Activated CD8-positive, alpha-beta T cell treated with anti-CD3 and anti-CD28 coated beads, Interleukin-2, amount 10 ng/mL, durations not matched to agents 7 days and 5 days (primary cell): Measurements from ENCODE around the gene PTPRF. TPM values are rescaled to one million over a fixed set of nuclear protein-coding genes. Genes with fewer than 3 reads are reported as not detected.

Experiments
- ATAC-seq: fragments of 150-1000 bp; cut with Tn5 transposase; one replicate; pipeline ENCODE4 v1.10.0; 2021; ENCODE audit warnings: moderate library complexity
- CTCF ChIA-PET: fragments of 350-600 bp; sonication (Branson Sonifier 250); formaldehyde crosslinking; loops from one replicate; lab custom pipeline; 2021; ENCODE audit warnings: antibody characterized with exemption; lab: Charles Lee
- POLR2A ChIA-PET: fragments of 350-600 bp; sonication (Branson Sonifier 250); formaldehyde crosslinking; loops from one replicate; lab custom pipeline; 2021; ENCODE audit warnings: antibody characterized with exemption; lab: Charles Lee
- DNase-seq: peaks from one replicate; pipeline ENCODE4 v3.0.0-alpha.2; 2020
- H3K27ac Mint-ChIP-seq: one replicate; pipeline ENCODE4 v1.8.0; 2021; ENCODE audit warnings: mild to moderate bottlenecking, mixed read lengths
- H3K27me3 Mint-ChIP-seq: one replicate; pipeline ENCODE4 v1.8.0; 2021; ENCODE audit warnings: low read depth, mixed read lengths
- H3K36me3 Mint-ChIP-seq: one replicate; pipeline ENCODE4 v1.8.0; 2021; ENCODE audit warnings: low read depth, mixed read lengths
- H3K4me1 Mint-ChIP-seq: one replicate; pipeline ENCODE4 v1.8.0; 2021; ENCODE audit warnings: low read depth, mixed read lengths
- H3K4me3 Mint-ChIP-seq: one replicate; pipeline ENCODE4 v1.8.0; 2021; ENCODE audit warnings: mild to moderate bottlenecking, mixed read lengths
- H3K9me3 Mint-ChIP-seq: one replicate; pipeline ENCODE4 v1.8.0; 2022; ENCODE audit warnings: mixed read lengths; ENCODE audit not compliant: insufficient read depth
- total RNA-seq, 2 experiments: library from RNA; stranded (reverse); gene quantifications; one replicate each; pipeline ENCODE4 v1.2.3, GENCODE V29; 2021

The PTPRF gene
- total RNA-seq, 2 experiments from 2014 or later, result 0.61 to 0.65 TPM

DNA sequence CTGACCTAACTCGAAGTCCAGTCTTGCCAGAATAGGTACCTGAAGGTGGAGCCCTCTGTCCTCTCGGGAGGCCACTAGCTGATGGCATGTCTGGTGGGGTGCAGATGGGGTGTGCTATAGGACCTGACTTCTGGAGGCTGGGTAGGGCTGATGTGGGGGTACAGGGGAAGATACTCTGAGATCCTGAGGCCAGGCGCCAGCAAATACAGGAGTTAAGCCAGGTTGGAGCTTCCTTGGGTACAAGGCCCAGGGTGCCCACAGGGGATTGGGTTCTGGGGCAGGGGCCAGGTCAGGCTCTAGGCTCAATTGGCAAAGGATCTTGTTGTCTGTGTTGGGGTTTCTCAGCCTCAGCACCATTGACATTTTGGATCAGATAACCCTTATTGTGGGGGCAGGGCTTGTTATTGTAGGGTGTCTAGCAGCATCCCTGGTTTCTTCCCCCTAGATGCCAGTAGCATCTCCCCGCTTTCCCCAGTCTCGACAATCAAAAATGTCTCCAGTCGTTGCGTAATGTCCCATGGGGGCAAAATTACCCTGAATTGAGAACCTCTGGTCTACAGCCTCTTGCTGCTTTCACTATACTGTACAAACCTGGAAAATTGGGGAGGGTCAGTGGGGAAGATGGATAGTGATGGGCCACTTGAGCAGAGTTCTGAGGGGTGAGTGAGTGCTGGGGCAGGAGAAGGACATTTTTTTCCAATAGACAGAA, 9.2 kb downstream of the PTPRF start:
- ATAC-seq (no peak), DNase-seq (no peak)
- H3K27me3 Mint-ChIP-seq, result no peaks in the 10 kb centered on the region
- H3K9me3 Mint-ChIP-seq, result no peaks in the 10 kb centered on the region
- ChIA-PET CTCF (no interaction called here), POLR2A (interaction anchor here (0.7 kb wide), 1 partner anchor 409 kb away, joined by 3 read pairs; no protein-coding TSS in a partner anchor)
- peaks cover 15% of the 10 kb centered on the region for H3K4me1 Mint-ChIP-seq
- no peak overlapping the region for H3K4me3 Mint-ChIP-seq
- H3K36me3 Mint-ChIP-seq, result no peaks in the 10 kb centered on the region
- no peak overlapping the region for H3K27ac Mint-ChIP-seq

DNA sequence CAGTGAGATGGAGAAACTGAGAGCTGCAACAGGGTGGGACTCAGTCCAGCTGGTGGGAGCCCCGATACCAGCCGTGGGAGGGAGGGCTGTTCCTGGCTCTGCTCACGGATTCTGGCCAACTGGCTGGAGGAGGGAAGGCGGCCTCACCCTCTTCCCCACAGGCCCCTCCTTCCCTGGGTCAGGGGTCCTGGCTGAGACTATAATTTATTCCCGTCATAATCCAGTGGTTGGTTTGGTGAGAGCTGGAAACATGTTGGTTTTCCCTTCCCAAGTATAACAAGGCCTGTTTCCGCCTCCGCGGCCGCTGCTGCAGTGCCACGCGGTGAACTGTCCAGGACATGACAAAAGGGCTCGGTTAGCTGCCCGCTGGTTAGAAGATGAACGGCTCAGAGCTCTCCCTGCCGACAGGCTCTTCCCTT, 10.0 kb downstream of the PTPRF start:
- ChIA-PET CTCF (no interaction called here), POLR2A (interaction anchor here (0.5 kb wide), 1 partner anchor 424 kb away, joined by 3 read pairs; no protein-coding TSS in a partner anchor)
- Mint-ChIP-seq H3K27me3 (no peaks in the 10 kb centered on the region), H3K9me3 (no peaks in the 10 kb centered on the region), H3K27ac (no peak overlapping the region), H3K4me3 (no peak overlapping the region), H3K4me1 (peaks cover 15% of the 10 kb centered on the region), H3K36me3 (no peaks in the 10 kb centered on the region)
- ATAC-seq (no peak), DNase-seq (no peak)

- DNase-seq, result no peak
- no peaks in the 10 kb centered on the region for H3K36me3 Mint-ChIP-seq
Measured at GRCh38 chr1:43541141-43541540, 10.5 kb downstream of the PTPRF start.

DNA sequence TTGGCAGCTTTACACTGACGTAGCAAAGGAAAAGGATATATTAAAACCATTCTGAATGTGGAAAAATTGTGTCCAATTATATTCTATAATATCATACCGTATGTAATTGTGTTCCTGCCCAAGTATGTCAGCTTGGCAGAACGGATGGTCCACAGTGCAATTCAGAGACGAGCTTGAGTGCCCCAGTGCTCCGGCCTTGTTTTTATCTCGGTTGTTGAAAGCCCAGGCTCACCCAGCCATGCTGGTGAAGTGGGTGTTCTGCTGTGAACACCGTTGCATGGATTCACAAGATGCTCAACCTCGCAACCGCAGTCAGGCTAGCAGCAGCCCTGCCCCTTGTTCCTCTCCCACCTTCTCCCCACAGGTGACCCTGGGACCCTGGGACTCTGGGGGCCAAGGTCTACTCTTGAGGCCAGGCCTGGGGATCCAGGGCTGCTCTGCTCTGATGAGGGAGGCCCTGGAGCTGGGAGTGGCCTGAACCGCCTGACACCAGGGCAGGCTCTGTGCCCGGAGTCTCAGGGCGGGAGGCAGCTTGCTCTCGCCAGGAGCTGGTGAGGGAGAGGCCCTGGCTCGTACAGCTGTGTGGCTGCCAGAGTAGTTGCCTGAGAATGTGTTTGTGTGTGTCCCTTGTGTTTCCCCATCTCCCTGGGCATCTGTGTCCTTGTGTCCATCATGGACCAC, 11.2 kb downstream of the PTPRF start:
- no peaks in the 10 kb centered on the region for H3K36me3 Mint-ChIP-seq
- peaks cover 15% of the 10 kb centered on the region for H3K4me1 Mint-ChIP-seq
- H3K27me3 Mint-ChIP-seq, result no peaks in the 10 kb centered on the region
- no peak overlapping the region for H3K27ac Mint-ChIP-seq
- no peak overlapping the region for H3K4me3 Mint-ChIP-seq
- ChIA-PET CTCF (interaction anchor here (0.9 kb wide), 1 partner anchor 12 kb away, joined by 3 read pairs; no protein-coding TSS in a partner anchor), POLR2A (no interaction called here)
- DNase-seq (no peak), ATAC-seq (no peak)
- H3K9me3 Mint-ChIP-seq, result no peaks in the 10 kb centered on the region

More at GRCh38 chr1:43541141-43541540, 10.5 kb downstream of the PTPRF start:
- ATAC-seq, result no peak
- Mint-ChIP-seq H3K4me3 (no peak overlapping the region), H3K9me3 (no peaks in the 10 kb centered on the region), H3K4me1 (peaks cover 15% of the 10 kb centered on the region), H3K27me3 (no peaks in the 10 kb centered on the region), H3K27ac (no peak overlapping the region)
- POLR2A ChIA-PET, result interaction anchor here (0.5 kb wide), 1 partner anchor 423 kb away, joined by 3 read pairs; no protein-coding TSS in a partner anchor
- CTCF ChIA-PET, result no interaction called here

GRCh38 chr1:43542527-43543458, 12.1 kb downstream of the PTPRF start:
- H3K4me1 Mint-ChIP-seq, result peaks cover 15% of the 10 kb centered on the region
- H3K9me3 Mint-ChIP-seq, result no peaks in the 10 kb centered on the region
- CTCF ChIA-PET, result interaction anchor here (0.9 kb wide), 1 partner anchor 12 kb away, joined by 3 read pairs; no protein-coding TSS in a partner anchor
- no peak overlapping the region for H3K4me3 Mint-ChIP-seq
- H3K27me3 Mint-ChIP-seq, result no peaks in the 10 kb centered on the region
- DNase-seq (no peak), ATAC-seq (no peak)
- POLR2A ChIA-PET, result interaction anchor here (0.6 kb wide), 1 partner anchor 503 kb away, joined by 3 read pairs; no protein-coding TSS in a partner anchor
- no peaks in the 10 kb centered on the region for H3K36me3 Mint-ChIP-seq
- H3K27ac Mint-ChIP-seq, result no peak overlapping the region

- POLR2A ChIA-PET, result no interaction called here
- Mint-ChIP-seq H3K4me3 (no peak overlapping the region), H3K27ac (no peak overlapping the region), H3K4me1 (peaks cover 10% of the 10 kb centered on the region), H3K9me3 (no peaks in the 10 kb centered on the region), H3K36me3 (no peaks in the 10 kb centered on the region), H3K27me3 (no peaks in the 10 kb centered on the region)
- ATAC-seq (no peak), DNase-seq (no peak)
- CTCF ChIA-PET, result no interaction called here
Measured at GRCh38 chr1:43543567-43543966, 12.9 kb downstream of the PTPRF start.

GRCh38 chr1:43545339-43545694, 14.6 kb downstream of the PTPRF start:
- no peaks in the 10 kb centered on the region for H3K9me3 Mint-ChIP-seq
- H3K27ac Mint-ChIP-seq, result no peak overlapping the region
- CTCF ChIA-PET, result interaction anchor here (1.1 kb wide), 1 partner anchor 9 kb away, joined by 4 read pairs; no protein-coding TSS in a partner anchor

GRCh38 chr1:43545695-43546387, 15.2 kb downstream of the PTPRF start:
- DNase-seq (no peak), ATAC-seq (no peak)
- ChIA-PET POLR2A (no interaction called here), CTCF (no interaction called here)
- H3K9me3 Mint-ChIP-seq, result no peaks in the 10 kb centered on the region
- no peaks in the 10 kb centered on the region for H3K36me3 Mint-ChIP-seq
- no peak overlapping the region for H3K4me3 Mint-ChIP-seq
- H3K4me1 Mint-ChIP-seq, result peaks cover 6% of the 10 kb centered on the region
- peaks cover 6% of the 10 kb centered on the region for H3K27me3 Mint-ChIP-seq
- no peak overlapping the region for H3K27ac Mint-ChIP-seq

More at GRCh38 chr1:43545339-43545694, 14.6 kb downstream of the PTPRF start:
- Mint-ChIP-seq H3K36me3 (no peaks in the 10 kb centered on the region), H3K4me1 (peaks cover 4% of the 10 kb centered on the region), H3K27me3 (peaks cover under 1% of the 10 kb centered on the region), H3K4me3 (no peak overlapping the region)
- DNase-seq (no peak), ATAC-seq (no peak)
- POLR2A ChIA-PET, result no interaction called here

GRCh38 chr1:43546388-43547100, 15.9 kb downstream of the PTPRF start:
- Mint-ChIP-seq H3K36me3 (no peaks in the 10 kb centered on the region), H3K27me3 (peaks cover 9% of the 10 kb centered on the region), H3K27ac (no peak overlapping the region), H3K4me3 (no peak overlapping the region), H3K9me3 (no peaks in the 10 kb centered on the region), H3K4me1 (peaks cover 6% of the 10 kb centered on the region)
- DNase-seq, result no peak
- ChIA-PET POLR2A (no interaction called here), CTCF (no interaction called here)
- no peak for ATAC-seq

DNA sequence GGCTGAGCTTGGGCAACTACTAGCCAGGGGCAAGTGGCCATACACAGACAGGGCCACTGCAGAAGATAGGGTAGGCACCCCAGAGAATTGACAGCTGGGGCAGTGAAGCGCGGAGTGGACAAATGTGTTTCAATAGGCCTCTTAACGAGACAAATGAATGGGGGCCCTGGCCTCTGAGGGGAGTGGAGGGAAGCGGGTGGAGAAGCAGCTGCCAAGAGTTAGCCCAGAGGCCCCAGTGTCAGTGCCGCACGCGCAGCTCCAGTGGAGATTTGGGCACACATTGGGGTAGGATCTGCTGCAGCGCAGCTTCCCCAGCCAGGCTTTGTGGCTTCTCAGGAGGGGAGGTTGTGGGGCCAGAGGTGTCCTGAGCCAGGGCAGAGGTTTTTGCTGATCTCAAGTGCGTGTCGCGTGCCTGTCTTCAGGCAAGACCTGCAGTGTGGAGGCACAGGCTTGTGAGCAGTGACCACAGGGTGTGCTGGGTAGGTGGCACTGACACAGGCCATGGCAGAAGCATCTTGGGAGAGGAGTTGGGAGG, 16.9 kb downstream of the PTPRF start:
- ChIA-PET CTCF (no interaction called here), POLR2A (no interaction called here)
- Mint-ChIP-seq H3K9me3 (no peaks in the 10 kb centered on the region), H3K27me3 (peaks cover 9% of the 10 kb centered on the region), H3K4me3 (no peak overlapping the region), H3K27ac (no peak overlapping the region), H3K36me3 (no peaks in the 10 kb centered on the region), H3K4me1 (peaks cover 6% of the 10 kb centered on the region)
- ATAC-seq (no peak), DNase-seq (no peak)
